HG03196 (cell line): Measurements from ENCODE around the gene ERC2.

Experiments
- ATAC-seq: cut with Tn5 transposase; IDR thresholded peaks from one replicate; pipeline ENCODE4 v1.9.1; 2021; ENCODE audit not compliant: unreplicated experiment

ERC2 gene

DNA sequence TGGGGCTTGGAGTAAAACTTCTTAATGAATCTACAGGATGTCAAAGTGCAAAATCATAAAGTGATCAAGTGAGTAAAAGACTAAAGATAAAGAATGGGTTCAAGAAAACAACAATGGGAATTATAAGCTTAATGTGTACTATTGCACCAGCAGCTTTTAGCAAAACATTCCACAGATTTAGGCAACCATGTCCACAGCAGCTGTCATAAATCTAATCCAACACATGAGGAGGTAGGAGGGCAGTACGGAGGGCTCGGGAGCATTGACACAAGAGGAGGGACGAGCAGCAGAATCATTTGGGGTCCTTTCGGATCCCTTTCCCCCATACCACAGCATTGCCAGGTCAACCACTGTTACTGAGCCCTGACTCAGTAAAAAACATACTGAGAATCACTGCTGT is 516.9 kb downstream of the ERC2 start:
- ATAC-seq: no peak

DNA sequence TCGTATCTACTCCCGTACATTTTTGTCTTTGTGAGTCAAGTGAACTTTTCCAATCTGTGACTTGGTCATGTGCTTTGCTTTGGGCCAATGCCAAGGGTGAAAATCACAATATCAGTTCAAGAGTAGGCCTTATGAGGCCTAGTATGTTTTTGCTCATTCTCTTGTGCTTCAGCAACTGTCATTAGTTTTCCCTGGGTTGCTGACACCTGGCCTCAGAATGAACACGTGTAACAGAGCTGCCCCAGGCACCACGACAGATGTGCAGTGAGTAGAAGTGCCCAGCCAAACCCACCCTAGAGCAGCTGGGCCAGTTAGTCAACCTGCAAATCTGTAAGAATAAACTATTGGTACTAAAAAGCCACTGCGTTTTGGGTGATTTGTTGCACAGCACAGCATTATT is 520.9 kb downstream of the ERC2 start:
- ATAC-seq: no peak

DNA sequence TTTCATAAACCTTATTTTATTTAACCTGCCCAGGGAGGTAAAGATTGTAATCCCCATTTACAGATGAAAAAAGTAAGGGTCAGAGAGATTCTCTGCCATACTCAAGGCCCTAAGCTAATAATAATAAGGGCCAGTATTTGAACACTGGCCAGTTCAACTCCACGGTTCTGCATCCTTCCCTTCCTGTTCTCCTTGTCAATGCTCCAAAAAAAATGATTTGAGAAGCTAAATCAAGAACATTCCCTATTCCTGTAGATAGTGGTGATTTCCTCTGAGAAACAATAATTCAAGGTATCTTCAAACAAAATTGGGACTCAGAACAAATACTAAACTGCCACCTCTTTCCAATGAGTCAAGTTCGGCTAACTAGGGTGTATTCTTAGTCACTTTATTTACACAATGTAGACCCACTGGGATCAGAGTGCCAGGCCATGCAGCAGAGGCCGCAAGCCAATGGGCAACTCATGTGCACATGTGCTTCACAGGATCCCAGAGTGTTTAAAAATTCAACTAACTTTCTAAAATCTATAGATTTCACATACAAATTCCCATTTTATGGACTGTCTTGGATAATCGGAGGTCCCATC is 521.6 kb downstream of the ERC2 start:
- ATAC-seq: no peak

DNA sequence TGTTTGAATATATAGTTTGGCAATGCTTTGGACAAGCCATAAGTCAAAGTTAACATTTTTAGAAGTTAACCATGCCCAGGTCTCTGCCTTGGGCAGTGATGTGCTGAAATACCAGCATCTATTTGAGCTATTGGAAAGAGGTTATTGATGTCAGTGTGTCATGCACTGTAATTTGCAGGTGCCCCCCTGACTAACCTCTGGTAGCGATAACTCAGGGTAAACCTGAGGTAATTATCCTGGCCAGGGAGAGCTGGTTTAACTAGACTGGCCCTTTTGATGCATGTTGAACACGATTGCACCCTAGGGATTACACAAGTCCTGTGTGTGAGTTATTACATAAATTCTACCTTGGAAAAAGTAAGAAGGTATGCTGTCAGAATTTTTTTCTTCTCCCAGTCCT is 525.4 kb downstream of the ERC2 start:
- ATAC-seq: no peak

DNA sequence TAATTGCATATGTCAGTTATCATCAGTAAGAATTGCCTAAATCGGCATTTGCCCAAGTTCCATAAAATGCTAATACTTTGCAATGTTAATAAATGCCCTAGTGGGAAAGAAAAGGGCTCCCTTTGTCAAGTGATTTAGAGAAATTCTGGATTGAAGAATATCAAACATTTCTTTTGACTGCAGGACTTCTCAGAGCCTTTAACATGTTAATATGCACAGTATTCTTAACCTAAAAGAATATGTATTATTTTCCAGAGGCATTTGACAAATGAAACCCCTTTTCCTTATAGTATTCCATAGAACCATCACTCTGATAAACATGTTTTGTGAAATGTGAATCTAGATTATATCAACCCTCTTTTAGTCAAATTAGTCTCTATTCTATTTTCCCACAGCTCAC is 529.0 kb downstream of the ERC2 start:
- no peak for ATAC-seq

DNA sequence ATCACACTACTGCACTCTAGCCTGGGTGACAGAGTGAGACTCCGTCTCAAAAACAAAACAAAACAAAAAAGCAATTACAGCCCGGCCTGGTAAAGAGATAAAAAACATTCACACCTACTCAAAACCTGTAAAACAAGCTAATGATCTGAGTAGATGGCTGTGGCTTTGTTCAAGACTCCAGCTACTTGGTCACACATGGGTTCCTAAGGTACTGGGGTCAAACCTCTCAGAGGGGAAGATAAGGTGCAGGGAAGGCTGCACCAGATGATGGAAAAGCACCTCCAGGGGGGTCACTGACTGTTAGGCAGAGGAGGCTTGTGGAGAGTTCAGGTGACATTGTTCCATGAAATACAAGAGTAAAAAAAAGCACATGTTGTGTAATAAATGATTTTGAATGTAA is 531.0 kb downstream of the ERC2 start:
- no peak for ATAC-seq

DNA sequence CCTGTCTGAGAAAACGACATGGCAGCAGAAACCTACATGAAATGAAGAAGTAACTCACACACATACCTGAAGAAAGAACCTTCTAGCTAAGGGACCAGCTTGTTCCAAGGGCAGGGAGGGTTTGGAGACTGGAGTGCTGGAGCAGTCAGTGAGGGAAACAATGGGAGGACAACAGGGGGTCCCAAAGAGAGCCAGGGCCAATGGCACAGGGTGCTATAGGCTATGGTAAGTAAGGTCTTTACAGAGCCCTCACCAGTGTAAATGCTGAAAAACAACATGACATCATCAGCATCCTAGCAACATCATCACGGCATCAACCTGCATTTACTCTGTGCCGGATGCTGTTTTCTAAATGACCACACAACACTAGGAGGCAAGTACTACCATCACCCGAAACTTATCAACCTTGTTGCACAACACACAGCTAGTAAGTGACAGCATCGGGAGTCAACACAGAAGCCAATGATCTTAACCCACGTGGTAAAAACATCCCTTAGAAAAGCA is 531.7 kb downstream of the ERC2 start:
- ATAC-seq: no peak

DNA sequence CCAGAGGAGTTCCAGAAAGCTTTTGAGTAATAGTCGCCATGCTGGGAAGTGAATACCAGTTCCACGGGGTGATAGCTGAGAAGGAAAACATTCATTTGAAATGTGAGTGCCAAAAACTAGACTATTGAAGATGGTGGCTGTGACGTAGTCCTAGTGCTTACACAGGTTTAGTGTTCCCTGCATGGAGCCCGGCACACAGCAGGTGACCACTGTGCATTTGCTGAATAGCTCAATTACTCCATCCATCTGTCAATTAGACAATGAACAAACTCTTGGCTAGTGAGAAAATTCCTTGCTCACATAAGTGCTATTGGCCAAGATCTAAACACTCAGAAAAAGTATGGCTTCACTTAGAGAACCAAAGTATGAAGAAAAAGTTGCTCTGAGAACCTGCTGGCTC is 533.0 kb downstream of the ERC2 start:
- no peak for ATAC-seq

DNA sequence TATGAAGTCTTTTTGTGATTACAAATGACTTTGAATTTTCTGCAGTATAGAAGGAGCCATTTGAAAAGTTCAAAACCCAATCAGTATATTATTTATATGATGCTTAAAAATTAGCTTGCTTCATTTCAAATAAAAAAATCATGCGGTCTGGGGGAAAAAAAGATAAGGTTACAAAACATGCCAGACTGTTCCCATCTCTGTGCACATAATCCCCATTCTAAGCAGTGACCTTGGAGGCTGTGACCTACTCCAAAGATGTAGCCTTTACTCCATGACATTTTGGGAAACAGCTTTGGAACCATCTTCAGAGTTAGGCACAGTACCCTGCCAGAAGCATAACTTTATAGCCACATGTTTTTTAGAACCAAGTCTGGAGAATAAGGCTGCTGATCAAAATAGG is 533.5 kb downstream of the ERC2 start:
- no peak for ATAC-seq

DNA sequence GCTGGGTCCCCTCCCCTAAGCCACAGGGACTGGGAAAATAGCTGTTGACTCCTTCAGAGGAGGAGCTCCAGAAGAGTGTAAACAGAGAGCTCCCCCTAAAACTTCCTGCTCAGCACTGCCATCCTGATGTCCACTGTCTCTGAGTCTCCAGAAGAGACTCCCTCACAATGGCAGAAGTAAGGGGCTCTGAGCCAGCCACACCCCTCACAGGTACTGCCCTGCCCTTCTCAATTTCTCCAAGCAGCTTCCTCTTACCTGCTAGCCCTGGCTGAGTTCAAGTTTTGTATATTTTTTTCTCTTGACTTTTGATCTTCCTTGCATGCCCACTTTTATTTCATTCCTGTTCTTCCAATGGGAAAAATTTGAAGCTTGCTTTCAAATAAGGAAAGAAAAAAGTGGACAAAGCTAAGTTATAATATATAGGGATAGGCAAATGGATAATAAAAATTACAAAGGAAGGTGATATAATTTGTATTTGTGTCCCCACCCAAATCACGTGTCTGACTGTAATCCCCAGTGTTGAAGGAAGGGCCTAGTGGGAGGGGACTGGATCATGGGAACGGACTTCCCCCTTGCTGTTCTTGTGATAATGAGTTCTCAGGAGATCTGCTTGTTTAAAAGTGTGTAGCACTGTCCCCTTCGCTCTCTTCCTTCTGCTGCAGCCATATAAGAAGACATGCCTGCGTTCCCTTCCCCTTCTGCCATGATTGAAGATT is 539.0 kb downstream of the ERC2 start:
- ATAC-seq: no peak

DNA sequence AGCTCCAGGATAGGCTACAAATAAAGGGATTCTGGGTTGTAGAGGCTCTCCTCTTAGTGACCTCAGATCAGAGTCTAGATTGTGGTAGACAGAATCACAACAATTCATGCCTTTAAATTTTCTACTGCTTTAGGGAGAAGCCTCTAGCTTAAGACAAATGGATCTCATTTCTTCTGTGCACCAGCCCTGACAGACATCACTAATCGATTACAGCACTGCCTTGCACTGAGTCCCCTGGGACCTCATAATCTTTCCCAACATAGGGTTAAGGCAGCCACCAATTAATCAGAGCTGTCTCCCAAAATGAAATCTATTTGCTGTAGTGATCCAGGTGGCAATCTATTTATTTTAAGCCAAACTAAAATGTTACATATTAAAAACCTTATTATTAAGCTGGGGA is 544.6 kb downstream of the ERC2 start:
- no peak for ATAC-seq

DNA sequence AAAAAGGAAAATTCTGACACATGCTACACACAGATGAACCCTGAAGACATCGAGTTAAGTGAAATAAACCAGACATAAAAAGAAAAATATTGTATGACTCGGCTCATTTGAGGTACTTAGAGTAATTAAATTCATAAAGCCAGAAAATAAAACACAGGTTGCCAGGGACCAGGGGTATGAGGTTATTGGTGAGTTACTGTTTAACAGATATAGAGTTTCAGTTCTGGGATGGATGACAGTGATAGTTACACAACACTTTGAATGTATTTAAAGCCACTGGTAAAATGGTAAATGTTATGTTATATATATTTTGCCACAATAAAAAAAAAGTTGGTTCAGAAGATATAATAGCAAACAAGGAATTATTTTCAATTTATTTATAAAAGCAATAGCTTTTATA is 545.1 kb downstream of the ERC2 start:
- no peak for ATAC-seq

DNA sequence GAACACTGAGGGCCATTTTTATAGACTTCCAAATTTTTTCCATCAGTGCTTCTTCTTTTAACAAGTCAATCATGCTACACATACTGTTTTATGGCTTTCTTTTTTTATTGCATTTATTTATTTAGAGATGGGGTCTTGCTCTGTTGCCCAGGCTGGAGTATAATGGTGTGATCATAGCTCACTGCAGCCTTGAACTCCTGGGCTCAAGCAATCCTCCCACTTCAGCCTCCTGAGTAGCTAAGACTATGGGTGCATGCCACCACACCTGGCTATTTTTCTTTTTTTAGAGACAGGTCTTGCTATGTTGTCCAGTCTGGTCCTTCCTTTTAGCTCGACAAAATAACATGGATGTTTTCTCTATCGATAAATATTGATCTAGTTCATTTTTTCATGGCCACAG is 555.4 kb downstream of the ERC2 start:
- ATAC-seq: no peak

DNA sequence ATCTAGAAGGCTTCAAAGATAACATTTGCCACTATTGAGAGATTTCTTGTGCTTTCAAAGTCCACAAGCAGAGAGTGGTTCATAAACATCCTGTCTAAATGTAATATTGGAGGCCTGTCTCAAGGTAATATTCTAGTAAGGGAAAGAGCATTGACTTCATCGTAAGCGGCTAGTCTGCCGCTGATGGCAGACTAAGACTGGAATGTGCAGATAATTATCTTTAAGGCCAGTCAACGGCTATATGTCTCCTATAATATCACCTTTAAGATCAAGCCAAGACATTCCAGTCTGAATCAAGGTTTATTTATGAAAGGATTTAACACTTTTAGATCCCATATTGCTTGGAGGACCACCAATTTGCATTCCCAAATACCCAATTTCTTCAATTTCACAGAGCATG is 557.0 kb downstream of the ERC2 start:
- ATAC-seq: no peak

DNA sequence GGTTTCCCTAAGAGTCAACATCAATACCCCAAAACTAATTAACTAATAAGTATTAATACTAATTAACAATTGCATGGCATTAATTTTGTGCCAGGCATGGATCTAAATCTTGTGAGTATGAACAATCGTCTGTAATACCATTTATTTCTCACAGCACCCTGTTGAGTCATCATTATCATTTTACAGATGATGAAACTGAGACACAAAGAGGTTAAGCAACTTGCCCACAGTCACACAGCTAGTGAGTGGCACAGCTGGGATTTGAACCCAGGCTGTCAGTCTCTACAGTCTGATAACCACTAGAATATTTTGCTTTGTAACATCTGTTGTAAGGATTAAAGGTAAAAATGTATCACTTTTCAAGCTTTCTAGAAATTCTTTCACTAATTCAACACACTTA is 557.7 kb downstream of the ERC2 start:
- no peak for ATAC-seq

DNA sequence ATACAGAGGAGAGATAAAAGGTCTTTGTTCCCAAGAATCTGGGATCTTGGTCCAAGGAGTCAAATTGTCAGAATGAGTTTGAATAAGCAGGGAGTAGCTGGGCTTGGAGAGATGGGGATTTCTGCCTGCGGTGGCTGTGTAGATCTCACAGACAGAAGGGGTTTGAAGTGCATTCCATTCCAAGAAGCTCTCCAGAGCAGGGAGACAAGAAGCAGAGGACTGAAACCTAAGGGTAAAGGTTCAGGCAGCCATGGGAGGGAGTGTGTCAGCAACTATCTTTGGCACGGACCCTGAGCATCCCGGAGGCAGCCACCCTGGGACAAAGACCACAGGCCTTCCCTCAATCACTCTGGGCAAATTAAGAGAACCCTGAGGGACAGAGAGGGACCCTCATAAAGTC is 558.9 kb downstream of the ERC2 start:
- ATAC-seq: no peak

DNA sequence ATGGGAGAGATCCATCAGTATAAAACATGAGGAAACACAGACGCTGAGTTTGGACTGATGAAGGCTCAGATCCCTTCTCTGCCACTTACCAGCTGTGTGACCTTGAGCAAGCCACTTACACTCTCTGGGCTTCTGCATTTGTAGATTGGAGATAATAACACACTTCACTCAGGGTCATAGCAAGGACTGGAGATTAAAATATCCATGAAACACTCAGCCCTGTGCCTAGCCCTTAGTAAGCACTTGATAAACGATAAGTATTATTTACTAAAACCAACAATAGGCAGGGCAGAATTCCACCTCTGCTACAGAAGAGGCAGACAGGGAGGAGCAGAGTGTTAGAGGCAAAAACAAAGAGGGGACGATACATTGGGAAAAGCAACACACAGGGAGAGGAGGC is 560.7 kb downstream of the ERC2 start:
- no peak for ATAC-seq

DNA sequence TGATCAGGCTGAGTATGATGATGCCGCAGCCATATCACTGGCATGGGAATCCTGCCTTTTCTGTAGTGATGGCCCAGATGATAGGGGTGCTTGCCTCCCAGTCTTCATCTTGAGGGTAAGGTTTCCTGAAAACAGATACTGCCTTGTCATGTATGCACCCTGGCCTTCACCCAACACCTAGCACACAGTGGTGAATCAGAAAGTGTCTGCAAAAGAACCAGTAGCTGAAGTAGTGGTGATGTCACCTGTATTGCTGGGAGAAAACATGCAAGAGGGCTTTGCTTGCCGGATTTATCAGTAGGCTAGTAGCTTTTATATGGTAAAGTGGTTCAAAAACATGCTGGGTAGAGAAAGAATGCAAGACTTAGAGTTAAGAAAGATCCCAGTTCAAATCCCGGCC is 561.4 kb downstream of the ERC2 start:
- ATAC-seq: no peak

DNA sequence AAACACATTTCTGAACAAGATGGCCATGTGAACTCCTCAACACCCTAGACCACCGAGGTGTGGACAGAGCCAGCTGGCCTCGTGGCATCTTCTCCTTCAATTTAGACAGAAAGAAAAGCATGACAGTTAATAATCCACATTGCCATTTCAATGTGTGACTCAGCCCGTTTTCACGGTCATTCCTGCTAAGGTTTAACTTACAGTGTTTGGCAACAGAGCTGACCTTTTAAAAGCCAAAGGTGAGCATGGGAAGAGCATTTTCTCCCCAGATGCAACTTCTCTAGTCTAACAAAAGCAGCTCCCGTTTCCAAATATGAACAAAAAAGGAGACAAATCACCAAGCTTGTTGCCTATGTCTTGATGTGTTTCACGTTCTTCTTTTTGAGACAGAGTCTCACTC is 563.6 kb downstream of the ERC2 start:
- ATAC-seq: no peak

DNA sequence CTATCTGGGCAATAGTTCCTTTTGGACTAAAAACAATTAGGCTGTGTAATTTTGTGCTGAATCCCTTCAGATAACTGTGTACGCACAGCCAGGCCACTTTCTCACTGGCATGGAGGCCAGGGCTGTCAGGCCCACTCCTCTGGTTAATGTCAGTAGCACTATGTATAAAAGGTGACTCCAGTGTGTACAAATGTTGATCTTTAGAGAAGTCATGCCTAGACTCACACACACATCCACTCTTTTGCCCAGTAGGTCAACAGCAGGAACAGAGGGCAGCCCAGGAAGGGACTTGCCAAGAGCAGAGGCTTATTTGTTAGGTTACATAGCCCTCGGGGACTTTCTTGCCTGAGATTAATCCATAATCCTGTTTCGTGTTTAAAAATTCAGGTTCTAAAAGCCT is 564.6 kb downstream of the ERC2 start:
- no peak for ATAC-seq

DNA sequence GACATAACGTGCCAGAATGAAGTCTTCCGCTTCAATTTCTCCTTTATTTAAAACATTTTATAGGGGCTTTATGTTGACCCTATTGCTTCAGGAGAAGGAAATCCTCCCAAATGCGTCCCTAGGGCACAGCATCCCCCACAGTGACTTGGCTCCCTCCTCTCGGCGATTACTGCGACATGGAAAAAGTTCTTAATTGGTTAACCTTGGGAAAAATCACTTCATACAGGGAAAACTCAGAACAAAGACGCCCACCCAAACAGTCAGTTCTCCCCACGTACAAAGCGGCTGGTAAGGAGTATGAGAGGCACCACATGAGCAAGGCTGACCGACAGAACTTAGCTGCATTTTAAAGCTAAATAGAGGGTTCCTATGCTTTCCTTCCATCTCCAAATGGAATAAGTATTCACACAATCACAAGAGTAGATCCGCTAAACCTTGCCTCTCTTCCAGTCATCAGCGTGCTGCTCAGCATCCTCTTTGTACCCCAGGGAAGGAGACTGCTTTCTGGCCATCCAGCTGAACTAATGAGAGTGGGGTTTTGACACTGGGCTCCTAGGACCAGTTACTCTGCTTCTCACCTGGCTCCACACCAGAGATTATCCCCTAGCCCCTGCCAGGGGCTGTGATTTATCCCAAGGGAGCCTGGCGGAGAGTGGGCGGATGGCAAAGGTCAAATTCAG is 565.9 kb downstream of the ERC2 start:
- no peak for ATAC-seq

DNA sequence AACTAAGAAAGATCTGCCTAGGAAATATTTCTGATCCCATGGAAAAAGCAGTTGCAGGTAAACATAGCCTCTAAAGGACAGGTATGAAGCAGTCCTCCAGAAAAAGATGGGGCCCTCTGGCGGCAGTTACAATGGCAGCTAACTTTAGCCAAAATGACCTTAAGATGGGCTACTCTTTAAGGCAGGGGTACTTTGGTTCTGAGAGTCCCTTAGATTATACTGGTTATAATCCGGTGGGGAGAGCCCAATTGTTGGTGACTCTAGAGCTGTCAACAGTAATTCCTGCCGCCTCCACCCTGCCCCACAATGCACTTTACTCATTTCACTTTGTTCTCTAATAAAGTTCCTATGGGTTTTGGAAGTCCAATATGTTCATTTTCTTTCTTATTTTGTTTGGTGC is 568.4 kb downstream of the ERC2 start:
- ATAC-seq: no peak
